ENCODE data around the gene MRPS16.

MRPS16 gene

DNA sequence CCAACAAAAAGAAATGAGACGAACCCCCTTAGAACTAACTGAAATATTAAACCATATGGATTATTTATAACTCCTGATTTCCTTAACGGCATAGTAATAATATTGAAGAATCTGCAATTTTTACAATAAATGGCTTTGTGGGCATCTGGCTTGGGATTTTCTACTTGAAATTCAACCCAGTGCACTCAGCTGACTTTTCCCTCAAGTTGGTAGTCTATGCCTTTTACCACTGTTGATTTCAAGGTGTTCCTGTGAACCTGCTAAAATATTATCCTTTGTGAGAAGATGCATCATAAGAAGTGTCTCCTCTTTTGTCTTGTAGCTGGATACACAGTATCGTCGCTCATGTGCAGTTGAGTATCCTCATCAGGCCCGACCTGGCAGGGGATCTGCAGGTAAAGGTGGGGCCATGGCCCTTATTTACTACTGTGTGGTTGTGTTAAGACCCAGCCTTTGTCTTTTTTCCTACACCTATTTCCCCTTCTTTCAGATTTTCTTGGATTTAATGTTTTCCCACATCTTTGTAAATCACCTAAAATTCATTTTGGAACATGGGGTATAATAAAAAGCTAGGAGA lies 13.4 kb downstream of the MRPS16 start:
- no peak for DNase-seq (ENCODE audit: low spot score)
- TF ChIP-seq, protein P1, sequence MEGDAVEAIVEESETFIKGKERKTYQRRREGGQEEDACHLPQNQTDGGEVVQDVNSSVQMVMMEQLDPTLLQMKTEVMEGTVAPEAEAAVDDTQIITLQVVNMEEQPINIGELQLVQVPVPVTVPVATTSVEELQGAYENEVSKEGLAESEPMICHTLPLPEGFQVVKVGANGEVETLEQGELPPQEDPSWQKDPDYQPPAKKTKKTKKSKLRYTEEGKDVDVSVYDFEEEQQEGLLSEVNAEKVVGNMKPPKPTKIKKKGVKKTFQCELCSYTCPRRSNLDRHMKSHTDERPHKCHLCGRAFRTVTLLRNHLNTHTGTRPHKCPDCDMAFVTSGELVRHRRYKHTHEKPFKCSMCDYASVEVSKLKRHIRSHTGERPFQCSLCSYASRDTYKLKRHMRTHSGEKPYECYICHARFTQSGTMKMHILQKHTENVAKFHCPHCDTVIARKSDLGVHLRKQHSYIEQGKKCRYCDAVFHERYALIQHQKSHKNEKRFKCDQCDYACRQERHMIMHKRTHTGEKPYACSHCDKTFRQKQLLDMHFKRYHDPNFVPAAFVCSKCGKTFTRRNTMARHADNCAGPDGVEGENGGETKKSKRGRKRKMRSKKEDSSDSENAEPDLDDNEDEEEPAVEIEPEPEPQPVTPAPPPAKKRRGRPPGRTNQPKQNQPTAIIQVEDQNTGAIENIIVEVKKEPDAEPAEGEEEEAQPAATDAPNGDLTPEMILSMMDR (IDR thresholded peaks at IDR 0.05; ENCODE audit: extremely low read depth, missing control alignments) = no peak

DNA sequence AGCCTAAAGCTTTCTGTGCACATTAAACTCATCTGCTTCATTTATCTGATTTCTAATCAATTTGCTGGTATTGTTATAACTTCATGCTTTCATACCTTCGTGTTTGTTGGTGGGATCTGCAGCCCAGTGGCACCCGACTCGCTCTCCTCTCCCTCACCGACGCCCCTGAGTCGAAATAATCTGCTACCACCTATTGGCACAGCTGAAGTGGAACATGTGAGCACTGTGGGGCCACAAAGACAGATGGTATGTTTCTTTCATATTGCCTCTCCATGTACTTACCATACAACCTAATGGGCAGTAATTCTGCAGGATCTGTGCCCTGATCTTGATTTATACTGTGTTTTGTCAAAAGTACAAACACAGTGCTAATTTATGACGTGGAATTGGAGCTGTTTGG lies 17.7 kb downstream of the MRPS16 start:
- DNase-seq (ENCODE audit: low spot score) = no peak
- TF ChIP-seq, protein P1 (IDR thresholded peaks at IDR 0.05; ENCODE audit: extremely low read depth, missing control alignments) = no peak

DNA sequence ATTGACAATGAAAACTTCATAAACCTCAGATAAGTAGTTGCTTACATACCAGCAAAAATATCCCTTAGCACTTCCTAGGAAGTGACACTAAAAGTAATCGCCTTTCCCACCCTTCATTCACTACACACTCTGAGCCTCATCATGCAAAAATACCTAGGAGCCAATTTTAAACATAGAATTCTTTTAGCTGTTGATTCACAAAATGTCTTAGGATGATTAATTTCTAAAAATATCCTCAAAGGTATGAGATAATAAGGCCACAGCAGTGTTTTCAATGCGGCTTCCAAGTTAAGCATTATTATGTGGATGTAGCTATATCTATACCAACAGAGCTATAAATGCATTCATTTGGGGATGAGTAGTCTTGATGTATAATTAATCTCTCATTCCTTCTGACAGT lies 18.6 kb downstream of the MRPS16 start:
- no peak for DNase-seq (ENCODE audit: low spot score)
- TF ChIP-seq, protein P1 (IDR thresholded peaks at IDR 0.05; ENCODE audit: extremely low read depth, missing control alignments) = no peak

DNA sequence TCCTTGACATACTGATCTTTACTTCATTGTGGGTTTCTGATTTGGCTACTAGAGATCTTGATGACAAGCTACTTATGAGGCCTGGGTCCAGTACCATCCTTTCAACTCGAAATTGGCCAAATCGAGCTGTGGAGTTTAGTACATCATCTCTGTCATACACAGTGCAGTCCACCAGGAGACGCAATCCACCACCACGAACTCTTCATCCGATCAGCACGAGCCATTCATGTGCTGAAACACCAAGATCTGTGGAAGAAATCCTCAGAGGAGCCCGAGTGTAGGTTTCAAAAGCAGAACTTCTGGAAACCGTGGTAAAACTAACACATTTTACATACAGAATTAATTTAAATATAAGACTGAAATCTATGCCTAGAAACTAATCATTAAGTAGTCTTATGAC lies 19.6 kb downstream of the MRPS16 start:
- no peak for DNase-seq (ENCODE audit: low spot score)
- TF ChIP-seq, protein P1 (IDR thresholded peaks at IDR 0.05; ENCODE audit: extremely low read depth, missing control alignments) = no peak

DNA sequence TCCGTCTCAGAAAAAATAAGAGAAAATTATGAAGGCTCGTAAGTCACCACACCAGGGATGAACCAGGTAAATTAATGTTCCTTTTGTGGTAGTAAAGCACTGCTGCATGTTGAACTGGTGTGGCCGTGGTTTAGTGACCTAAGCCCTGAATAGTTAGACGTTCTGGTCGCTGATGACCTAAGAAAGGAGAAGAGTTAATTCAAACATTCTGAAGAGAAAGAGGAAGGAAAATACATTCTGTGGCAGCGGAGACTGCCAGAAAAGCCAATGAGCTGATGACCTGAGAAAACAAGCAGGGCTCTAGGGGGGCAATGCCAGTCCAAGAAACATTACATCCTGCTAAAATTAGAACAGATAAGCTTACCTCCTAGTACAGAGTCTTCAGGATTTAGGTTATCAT lies 22.9 kb downstream of the MRPS16 start:
- no peak for DNase-seq (ENCODE audit: low spot score)
- TF ChIP-seq, protein P1 (IDR thresholded peaks at IDR 0.05; ENCODE audit: extremely low read depth, missing control alignments) = no peak

DNA sequence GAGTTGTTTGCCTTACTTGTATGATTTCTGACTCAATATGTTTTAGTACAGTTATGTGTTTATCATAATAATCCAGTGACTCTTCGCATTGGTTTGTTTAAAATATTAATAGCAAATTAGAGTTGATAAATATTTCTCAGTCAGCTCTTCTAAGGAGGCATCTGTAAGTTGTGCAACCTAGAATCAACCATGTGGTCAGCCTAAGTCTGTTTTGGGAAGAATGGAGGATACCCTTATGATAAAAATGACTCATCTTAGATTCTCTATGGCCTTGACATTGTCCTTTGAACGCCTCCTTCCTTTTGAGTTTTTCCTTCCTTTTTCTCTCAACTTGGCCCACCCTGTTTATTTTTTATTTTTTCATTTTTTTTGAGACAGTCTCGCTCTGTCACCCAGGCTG lies 24.2 kb downstream of the MRPS16 start:
- no peak for DNase-seq (ENCODE audit: low spot score)
- TF ChIP-seq, protein P1 (IDR thresholded peaks at IDR 0.05; ENCODE audit: extremely low read depth, missing control alignments) = no peak

DNA sequence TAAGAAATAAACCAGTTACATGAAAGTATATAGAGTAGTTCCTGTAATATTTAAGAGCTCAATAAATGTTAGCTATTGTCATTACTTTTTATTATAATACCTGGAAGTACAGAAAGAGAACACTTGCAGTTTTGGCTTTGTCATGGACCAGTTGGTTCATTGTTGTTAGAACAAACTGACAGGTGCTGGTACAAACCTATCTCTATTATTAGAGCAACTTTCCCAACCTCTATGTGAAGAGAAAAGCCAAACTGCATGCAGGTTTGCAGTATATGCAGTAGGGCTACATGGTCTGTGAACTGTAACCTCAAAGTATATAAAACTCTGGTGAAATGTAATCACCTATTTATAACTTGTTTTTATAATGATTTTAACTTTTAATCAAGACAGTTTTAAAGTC lies 25.8 kb downstream of the MRPS16 start:
- TF ChIP-seq, protein P1 (IDR thresholded peaks at IDR 0.05; ENCODE audit: extremely low read depth, missing control alignments) = no peak
- DNase-seq (ENCODE audit: low spot score) = no peak

Measured in GM20000 (cell line).